ENCODE results near the gene PKD2L2.
A peak's percentile ranks its signal among the peaks of the same experiment; 100 is the strongest.
"Not testable (repeated sequence)": the region's sequence is repeated elsewhere in the genome, so short reads cannot be mapped to it uniquely, and the experiment has no call there.

The PKD2L2 gene

GRCh38 chr5:137856916-137857862 is 32.1 kb upstream of the PKD2L2 start:
- TF ChIP-seq, protein P1, sequence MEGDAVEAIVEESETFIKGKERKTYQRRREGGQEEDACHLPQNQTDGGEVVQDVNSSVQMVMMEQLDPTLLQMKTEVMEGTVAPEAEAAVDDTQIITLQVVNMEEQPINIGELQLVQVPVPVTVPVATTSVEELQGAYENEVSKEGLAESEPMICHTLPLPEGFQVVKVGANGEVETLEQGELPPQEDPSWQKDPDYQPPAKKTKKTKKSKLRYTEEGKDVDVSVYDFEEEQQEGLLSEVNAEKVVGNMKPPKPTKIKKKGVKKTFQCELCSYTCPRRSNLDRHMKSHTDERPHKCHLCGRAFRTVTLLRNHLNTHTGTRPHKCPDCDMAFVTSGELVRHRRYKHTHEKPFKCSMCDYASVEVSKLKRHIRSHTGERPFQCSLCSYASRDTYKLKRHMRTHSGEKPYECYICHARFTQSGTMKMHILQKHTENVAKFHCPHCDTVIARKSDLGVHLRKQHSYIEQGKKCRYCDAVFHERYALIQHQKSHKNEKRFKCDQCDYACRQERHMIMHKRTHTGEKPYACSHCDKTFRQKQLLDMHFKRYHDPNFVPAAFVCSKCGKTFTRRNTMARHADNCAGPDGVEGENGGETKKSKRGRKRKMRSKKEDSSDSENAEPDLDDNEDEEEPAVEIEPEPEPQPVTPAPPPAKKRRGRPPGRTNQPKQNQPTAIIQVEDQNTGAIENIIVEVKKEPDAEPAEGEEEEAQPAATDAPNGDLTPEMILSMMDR (IDR thresholded peaks at IDR 0.05; ENCODE audit: borderline replicate concordance, control extremely low read depth, extremely low read depth, insufficient read depth, missing control alignments), result no peak
- no peak for DNase-seq (ENCODE audit: low spot score)
- in situ Hi-C loops (cut with MboI; ENCODE audit: low sequenced_read_pairs, unreplicated experiment), result no loop called here

DNA sequence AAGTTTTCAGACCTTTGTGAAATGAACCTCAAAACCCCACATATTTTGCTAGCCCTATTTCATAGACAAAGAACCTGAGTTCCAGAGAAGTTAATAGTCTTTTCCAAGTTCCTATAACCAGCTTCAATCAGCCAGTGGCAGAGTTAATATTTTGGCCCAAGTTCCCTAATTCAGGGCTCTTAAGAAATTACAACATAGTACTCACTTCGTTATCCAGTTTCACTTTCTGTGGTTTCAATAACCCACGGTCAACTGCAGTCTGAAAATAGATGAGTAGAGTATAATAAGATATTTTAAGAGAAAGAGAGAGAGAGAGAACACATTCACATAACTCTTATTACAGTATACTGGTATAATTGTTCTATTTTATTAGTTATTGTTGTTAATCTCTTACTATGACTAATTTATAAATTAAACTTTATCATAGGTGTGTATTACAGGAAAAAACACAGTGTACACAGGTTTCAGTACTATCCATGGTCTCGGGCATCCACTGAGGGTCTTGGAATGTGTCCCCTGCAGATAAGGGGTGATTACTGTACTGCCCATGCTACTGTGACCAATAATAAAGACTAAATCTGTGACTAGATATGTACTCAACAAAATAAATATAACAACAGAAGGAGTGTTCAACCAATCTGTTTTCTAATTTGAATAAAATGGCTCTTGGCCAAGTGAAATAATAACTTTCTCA is 30.9 kb upstream of the PKD2L2 start:
- in situ Hi-C loops (cut with MboI; ENCODE audit: low sequenced_read_pairs, unreplicated experiment), result no loop called here
- TF ChIP-seq, protein P1 (IDR thresholded peaks at IDR 0.05; ENCODE audit: borderline replicate concordance, control extremely low read depth, extremely low read depth, insufficient read depth, missing control alignments), result no peak
- DNase-seq (ENCODE audit: low spot score), result peak; percentile 21

- in situ Hi-C loops (cut with MboI; ENCODE audit: low sequenced_read_pairs, unreplicated experiment), result no loop called here
- TF ChIP-seq, protein P1 (IDR thresholded peaks at IDR 0.05; ENCODE audit: borderline replicate concordance, control extremely low read depth, extremely low read depth, insufficient read depth, missing control alignments), result no peak
- DNase-seq (ENCODE audit: low spot score), result no peak
Observed at GRCh38 chr5:137858954-137859353, 30.3 kb upstream of the PKD2L2 start.

GRCh38 chr5:137862251-137862650 is 27.0 kb upstream of the PKD2L2 start:
- TF ChIP-seq, protein P1 (IDR thresholded peaks at IDR 0.05; ENCODE audit: borderline replicate concordance, control extremely low read depth, extremely low read depth, insufficient read depth, missing control alignments), result no peak
- in situ Hi-C loops (cut with MboI; ENCODE audit: low sequenced_read_pairs, unreplicated experiment), result no loop called here

DNA sequence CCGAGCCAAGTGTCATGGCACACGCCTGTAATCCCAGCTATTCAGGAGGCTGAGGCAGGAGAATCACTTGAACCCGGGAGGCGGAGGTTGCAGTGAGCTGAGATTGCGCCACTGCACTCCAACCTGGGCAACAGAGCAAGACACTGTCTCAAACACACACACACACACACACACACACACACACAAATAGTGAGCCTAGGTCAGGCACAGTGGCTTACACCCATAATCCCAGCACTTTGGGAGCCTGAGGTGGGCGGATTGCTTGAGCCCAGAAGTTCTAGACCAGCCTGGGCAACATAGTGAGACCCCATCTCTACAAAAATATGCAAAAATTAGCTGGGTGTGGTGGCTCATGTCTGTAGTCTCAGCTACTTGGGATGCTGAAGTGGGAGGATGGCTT is 25.6 kb upstream of the PKD2L2 start:
- in situ Hi-C loops (cut with MboI; ENCODE audit: low sequenced_read_pairs, unreplicated experiment); DNase-seq (ENCODE audit: low spot score): not testable (repeated sequence)

More at GRCh38 chr5:137862251-137862650, 27.0 kb upstream of the PKD2L2 start:
- DNase-seq (ENCODE audit: low spot score), result no peak

GRCh38 chr5:137866541-137867388 is 22.5 kb upstream of the PKD2L2 start:
- in situ Hi-C loops (cut with MboI; ENCODE audit: low sequenced_read_pairs, unreplicated experiment), result no loop called here
- DNase-seq (ENCODE audit: low spot score), result no peak

More at GRCh38 chr5:137866541-137867388, 22.5 kb upstream of the PKD2L2 start:
- TF ChIP-seq, protein P1 (IDR thresholded peaks at IDR 0.05; ENCODE audit: borderline replicate concordance, control extremely low read depth, extremely low read depth, insufficient read depth, missing control alignments), result no peak

All from GM13976 (cell line).